NOMO-1 (cell line): ENCODE data around the gene MAPRE2.

Experiments used
- DNase-seq, 2 experiments: peaks; one replicate each; lab custom pipeline; 2025; ENCODE audit not compliant: unreplicated experiment in 2 of 2; lab: John Stamatoyannopoulos, UW

Gene MAPRE2

DNA sequence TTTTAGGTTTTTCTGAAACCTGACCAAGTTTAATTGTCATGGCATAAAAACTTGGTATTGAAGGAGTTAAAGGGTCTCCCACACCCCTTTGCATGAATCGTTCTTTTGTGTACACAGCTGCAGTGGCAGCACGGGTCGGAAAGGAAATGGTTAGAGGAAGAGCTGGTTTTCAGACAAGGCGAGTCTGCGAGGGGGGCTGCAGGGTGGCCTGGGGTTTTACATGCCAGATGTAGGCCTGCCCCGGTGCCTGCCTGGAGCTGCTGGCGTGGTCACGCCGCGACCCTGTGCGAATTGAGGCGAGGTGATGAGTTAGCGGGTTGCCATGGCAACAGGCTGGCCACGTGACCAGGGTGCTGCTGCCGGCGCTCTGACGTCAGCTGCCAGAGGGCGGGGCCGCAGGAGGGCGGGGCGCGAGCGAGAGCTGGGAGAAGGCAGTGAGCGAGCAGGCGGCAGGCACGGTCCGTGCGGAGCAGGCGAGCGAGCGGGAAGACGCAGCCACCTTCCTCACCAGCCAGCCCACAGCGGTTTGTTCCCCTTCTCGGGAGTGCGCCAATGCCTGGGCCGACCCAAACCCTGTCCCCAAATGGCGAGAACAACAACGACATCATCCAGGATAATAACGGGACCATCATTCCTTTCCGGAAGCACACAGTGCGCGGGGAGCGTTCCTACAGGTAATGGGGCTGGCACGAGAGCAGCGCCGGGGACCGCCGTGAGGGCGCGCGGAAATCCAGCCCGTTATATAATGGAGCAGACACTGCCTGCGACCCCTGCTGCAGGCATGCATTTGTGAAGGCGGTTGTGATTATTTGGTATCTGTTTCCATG is at the start of gene MAPRE2:
MAPRE2 (plus strand) TSS at position 426 of the 827 bp plus-strand sequence; CDS start at position 553, 127 bp downstream.
- DNase-seq, result peak; percentile 89 to 91

DNA sequence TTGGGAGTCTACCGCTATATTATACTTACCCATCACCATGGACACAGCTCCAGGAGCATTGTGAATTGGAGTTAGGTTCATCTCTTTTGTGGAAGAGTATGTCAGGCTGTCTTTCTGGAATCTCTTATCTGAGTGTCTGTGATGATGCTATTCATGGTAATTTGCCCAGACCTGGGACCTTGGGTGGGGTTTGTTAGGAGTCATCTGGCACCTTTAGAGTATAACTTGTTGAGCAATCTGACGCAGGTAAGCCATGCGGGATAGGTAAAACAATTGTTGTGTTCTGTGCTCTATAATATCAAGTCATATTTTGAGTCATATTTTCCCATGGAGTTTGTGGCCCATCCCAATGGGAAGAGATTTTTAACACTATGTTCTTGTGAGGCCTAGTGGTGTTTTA is 49.7 kb upstream of the MAPRE2 start:
- DNase-seq, result no peak

DNA sequence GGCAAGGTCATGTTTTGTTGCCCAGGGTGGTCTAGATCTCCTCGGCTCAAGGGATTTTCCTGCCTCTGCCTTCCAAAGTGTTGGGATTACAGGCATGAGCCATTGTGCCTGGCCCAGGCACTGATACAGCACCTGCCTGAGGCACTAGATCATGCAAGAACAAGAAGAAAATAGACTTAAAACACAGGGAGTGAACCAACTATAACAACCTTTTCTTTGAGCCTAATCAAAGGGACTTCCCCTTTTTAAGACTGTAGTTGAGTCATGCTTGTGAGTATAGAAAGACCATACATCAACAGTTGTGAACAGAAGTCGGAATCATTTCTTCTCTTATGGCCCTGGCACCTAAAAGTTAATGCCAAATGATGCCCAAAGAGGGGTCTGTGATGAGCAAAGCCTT is 47.9 kb upstream of the MAPRE2 start:
- peak; percentile 22 to 79 for DNase-seq

DNA sequence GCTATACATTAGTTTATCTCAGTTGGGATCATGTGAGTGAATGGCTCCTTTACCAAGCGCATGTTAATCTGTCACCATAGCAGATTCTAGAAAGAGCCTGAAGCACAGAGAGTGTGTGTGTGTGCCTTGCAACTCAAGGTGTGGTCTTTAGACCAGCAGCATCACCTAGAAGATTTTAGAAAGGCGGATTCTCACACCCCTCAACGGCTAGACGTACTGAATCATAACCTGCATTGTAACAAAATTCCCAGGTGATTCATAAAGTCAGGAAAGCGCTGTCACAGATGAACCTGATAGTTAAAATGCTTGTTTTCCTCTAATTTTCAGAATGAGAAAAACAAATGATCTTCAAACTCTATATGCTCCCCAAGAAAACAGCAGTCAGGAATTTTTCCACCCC is 45.5 kb upstream of the MAPRE2 start:
- no peak for DNase-seq

DNA sequence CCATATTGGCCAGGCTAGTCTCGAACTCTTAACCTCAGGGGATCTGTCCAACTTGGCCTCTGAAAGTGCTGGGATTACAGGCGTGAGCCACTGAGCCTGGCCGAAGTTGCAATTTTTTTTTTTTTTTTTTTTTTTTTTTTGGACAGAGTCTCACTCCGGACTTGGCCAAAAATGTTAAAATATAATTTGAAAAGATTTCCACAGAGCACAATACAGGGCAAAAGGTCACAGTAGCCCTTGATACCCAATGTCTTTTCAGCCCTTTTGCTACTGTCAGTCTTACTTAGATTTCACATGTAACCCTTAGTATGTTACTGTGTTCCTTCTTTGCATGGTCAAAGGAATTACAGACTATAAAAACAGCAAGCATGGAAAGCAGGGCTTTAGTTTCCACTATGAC is 42.6 kb upstream of the MAPRE2 start:
- DNase-seq, result no peak

DNA sequence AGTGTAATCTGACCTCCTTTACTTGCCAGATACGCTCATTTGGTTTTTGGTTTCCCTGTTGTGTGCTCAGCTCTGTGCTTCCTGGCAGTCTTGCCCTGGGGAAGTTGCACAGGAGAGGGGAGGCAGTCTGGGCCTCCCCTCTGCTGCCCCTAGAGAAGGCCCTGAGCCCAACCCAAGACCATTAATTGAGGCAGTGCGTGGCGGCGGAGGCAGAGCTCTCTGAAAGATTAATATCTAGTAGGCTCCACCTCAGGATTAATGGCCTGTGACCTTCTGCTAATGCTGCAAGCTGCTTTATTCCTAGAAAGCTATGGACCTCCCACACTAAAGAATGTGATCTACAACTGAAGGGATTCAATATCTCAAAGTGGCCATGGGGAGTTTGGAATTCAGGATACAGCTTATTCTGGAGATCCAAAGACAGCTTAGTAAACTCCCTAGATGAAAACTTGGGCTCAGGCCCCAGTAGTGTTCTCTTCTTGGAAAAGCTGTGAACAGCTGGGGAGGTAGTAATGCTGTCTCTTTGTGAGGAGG is 41.4 kb upstream of the MAPRE2 start:
- DNase-seq, result no peak

DNA sequence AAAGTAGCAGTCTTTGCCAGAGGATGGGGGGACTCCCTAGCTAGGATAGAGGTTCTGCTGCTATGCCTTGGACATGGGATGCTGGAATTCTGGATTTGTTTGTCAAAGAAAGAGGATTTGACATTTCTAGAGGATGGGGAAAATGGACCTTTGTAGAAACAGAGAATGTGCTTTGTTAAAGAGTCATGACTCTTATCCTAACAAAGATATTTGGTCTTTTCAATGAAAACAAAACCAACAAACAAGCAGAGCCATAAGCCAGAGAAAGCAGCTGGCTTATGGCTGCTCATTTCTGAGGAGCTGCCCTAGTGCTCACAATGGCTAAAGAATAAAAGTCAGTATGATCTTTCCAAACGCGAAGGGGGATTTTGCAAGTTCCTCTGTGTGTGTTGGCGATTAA is 40.8 kb upstream of the MAPRE2 start:
- no peak for DNase-seq

DNA sequence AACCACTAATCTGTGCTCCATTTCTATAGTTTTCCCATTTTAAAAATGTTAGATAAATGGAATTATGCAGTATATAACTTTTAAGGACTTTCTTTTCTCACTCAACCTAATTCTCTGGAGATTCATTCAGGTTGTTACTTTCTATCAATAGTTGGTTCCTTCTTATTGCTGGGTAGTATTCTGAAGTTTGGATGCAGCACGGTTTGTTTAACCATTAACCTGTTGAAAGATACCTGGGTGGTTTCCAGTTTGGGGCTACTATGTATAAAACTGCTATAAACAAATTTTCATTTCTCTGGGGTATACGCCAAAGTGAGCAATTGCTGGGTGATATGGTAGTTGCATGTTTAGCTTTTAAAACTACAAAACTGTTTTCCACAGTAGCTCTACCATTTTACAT is 39.1 kb upstream of the MAPRE2 start:
- no peak for DNase-seq

DNA sequence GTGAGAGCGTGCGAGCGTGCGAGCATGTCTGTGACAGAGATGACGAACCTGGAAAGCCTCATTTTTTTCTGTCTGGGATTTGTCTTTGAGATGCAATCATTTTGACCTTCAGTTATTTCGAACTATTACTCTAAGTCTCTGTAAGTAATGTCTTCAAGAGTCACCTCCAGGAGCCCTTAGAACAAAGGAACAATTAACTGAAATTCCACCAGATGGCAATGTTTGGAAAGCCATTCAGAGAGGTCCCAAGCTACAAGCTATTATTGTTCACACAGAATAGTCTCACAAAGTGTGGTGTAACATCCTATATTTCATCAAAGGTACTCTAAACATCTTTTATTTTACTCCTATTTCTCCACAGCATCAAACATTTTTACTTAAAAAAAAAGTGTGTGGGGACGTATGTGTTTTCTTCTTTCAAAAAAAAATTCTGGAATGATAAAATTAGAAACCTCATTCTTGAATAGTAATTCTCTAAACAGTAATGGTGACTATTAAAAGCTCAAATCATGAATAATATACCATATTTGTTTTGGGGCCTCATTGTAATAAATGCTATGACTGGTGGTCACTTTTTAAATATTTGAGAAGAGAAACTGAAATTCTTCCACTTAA is 35.1 kb upstream of the MAPRE2 start:
- peak; percentile 42 to 73 for DNase-seq

DNA sequence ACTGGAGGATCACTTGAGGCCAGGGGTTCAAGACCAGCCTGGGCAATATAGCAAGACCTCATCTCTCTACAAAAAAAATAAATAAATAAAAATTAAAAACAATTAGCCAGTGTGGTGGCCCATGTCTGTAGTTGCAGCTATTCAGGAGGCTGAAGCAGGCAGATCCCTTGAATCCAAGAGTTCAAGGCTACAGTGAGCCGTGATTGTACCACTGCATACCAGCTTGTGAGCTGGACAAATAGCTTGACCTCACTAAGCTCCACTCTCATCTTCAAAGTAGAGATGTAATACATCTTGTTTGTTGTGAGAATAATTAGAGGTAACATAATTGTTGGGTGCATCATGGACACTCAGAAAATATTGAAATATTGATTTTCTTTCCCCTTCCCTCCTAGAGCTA is 31.1 kb upstream of the MAPRE2 start:
- DNase-seq, result no peak

DNA sequence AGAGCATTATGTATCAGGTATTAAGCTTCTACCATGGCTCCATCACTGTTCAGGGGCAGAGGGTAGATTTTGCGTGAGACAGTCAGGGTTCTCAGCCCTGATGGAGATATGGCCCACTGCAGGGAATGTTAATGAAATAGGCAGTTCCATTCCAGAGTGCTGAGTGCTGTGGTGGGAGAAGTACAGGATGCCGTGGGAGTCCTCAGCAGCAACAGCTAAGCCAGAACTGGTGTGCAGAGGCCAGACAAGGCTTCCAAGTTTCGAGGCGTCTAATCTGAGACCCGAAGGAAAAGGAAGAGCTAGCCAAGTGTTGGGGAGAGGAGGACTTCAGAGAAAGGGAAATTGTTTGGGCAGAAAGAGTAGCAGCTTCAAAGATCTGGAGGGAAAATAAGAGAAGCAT is 30.2 kb upstream of the MAPRE2 start:
- no peak for DNase-seq

DNA sequence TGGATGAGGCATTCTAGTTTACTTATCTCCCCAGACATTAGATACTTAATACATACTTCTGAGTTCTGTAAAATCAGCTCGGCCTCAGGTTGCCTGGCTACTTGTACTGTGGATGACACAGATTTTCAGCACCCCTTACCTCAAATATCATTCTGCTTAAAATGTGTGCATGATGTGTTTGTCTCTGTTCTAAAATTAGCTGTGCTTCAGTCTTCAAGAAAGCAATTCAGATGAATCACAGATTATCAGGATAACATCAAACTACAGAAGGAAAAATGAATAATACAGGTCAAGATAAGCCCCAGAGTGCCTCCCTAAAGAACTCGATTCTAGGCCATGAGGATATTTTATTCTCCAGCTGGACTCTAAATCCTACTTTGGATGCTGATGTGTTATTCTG is 21.3 kb upstream of the MAPRE2 start:
- no peak for DNase-seq

DNA sequence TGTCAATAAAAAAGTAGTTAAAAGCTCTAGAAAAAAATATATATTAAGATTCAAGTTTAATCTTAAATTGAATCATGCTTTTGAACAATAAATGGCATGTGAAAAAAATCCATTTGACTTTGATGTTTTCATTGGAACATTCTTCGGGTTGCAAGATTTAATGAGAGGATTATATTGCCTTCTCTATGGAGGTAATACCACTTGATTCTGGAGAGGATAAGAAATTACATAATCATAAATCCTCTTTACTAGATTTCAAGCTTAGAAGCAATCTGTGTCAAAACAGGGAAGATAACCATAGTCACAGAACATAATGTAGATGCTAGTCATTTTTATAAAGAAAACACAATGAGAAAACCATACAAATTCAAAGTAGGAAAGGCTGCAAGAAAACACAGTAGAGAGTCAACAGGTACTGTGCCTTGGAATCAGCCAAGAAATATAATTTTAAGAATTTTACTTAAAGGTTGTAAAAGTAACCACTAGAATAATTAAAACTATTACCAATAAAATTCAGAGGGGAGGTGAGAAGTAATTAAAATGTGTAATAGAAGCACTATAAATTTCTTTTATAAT is 18.7 kb upstream of the MAPRE2 start:
- DNase-seq, result no peak

DNA sequence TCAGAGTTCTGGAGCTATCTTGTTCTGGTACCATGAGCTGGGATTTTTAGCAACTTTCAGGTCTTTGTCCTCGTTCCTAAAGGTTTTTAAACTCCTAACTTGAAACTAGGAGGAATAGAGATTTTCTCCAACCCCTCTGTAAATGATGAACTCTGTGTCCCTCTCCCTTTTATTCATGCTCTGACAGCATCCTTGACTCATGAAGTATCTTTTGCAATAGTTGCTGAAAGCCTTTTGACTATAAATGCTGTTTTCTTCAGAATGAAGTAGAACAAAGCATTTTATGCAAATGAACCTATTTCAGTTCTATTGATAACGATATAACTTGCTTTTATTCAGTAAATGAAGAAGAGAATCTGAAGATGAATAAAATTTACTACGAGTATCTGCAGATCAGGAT is 17.0 kb upstream of the MAPRE2 start:
- DNase-seq, result no peak

DNA sequence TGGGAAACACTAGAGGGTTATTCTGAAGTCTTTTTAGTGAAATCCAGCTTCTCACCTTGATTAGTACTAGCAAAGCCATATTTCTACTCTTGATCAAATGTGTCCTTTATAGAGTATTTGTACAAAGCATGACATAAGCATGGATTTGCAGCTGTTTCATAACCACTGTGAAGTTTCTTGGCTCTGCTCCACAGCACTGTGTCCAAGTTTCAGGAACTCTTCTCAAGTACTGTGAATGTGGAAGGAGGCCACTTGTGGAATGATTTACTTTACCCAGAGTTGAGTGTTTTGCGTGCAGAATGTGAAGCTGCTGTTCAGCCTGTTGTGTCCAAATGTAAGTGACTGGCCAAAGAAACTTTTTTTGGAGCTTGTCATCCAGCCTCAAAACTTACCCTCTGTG is 16.2 kb upstream of the MAPRE2 start:
- no peak for DNase-seq

DNA sequence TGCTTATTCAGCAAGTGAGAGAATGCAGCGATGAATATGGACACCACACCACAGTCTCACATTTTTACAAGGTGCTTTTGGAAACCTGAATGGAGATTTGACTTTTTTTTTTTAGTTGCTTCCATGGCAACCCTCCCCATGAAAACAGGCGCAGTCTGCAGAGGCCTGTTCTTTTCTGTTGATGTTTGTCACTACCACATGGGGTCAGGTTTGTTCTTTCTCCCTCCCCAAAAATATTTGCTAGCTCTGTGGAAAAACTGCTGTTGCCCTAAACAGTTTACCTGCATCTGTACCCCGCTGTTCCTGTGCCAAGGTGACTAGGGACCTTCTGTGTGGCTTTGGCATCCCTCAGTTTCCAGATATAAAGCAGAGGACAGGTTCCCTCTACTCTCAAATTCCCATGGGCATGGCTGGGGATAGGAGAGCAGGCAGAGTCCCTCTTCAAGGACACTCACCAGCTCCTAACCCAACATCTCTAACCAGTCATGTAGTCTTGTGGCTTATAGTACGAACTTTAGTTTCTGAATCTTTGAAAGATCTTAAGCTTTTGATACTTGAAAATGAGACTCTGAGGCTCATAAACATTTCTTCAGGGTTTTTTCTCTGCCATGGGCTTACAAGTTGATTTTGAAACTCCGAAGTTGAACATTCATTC is 14.7 kb upstream of the MAPRE2 start:
- no peak for DNase-seq

DNA sequence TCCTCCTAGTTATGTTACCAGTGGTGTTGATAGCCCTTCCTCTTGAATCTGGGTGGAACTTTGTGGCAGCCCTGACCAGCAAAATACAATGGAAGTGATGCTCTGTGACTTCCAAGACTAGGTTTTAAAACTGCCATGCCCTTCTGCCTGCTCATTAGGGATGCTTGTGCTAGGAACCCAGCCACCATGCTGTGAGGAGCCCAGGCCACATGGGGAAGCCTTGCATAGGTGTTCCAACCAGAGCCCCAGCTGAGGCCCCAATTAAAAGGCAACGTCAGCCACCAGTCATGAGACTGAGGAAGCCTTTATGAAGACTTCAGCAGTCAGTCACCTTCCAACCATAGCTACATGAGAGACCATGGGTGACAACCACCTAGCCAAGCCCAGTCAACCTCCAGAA is 14.0 kb upstream of the MAPRE2 start:
- DNase-seq, result no peak

DNA sequence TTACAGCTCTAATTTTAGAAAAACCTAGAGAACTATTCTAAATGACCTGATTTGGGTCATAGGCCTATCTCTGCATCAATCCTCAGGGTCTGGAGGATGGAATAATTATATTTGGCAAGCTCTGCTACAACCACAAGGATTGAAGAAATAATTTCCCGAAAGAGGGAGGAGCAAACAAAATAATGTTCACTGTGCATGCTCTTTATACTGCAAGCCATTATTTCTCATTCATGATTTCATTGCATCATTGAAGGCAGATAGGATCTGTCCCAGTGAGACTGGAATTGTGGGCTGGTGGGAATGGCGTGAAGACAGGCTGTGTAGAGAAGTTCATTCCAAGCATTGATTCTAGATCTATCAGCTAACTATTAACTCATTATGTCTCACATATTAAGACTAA is 12.7 kb upstream of the MAPRE2 start:
- no peak for DNase-seq

DNA sequence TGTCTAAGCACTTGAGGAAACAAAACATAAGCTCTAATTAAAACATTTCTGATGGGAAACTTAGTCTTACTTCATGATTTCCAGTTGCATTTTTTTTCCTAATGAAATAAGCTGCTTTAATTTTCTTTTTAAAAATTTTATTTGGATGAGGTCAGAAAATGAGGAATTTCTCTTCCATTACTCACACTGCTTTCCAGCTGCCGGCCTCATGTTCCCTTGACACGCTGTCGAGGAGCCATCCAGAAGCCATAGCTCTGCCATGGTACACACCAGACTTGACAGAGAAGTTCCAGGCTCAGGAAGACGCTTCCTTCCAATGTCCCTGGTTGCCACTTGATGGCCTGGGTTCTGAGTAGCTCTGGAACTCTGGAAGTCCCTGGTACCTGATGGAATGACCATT is 12.1 kb upstream of the MAPRE2 start:
- DNase-seq, result no peak

DNA sequence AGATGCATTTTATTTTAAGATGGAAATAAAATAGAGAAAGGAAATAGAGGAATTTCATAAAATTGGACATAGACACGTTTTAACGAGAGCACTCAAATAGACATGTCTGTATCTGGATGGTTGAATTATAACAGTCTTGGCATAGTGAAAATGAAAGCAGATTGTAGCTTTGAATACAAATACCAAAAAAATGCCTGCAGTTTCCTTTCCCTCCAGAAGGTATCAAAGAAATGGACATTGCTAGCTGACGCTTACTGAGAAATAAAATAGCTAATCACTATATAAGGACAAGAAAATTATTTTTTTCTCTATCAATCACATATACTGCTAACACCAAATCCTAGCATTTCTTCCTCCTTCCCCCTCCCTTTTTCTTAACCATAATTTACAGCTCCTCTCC is 11.4 kb upstream of the MAPRE2 start:
- DNase-seq, result peak in 1 of 2 experiments; percentile 6

DNA sequence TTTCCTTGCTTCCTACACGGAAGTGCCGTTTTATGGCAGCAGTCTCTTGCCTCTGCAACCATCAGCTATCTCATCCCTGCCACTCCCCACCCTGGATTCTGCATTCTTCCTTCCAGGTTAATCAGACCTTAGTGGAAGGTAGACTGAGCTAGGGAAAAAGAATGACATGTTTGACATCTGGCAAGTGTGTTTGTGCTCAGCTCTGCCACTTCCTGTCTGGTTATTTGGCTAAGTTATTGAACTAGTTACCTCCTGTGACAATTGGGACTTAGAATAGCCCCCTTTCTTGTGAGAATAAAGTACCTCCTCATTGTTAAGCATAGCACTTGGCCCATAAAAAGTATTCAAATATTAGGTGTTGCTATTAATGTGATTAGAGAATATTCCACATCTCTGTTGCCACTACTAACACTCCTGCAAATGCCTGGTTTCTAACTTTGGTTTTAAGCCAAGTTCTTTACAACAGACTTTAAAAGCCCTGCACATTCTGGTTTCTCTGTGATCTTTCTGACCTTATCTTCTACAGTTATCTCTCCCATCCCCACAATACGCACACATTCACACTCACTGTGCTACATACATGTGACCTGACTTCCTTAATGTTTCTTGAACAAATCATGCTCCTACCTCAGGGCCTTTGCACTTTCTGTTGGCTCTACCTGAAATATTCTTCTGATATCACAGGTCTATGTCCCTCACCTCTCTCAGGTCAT is 10.8 kb upstream of the MAPRE2 start:
- no peak for DNase-seq
